GM12892 (cell line): ENCODE measurements around the gene SPEG.

Experiments used
- POLR2A ChIP-seq: IDR thresholded peaks from 2 replicates; pipeline ENCODE4 v1.6.1; 2011; ENCODE audit warnings: low read depth, low read length, control low read depth
- TAF1 ChIP-seq: IDR thresholded peaks from 2 replicates; pipeline ENCODE4 v1.6.1; 2011; ENCODE audit warnings: low read depth, mild to moderate bottlenecking, control low read depth, low read length, borderline replicate concordance

GRCh38 chr2:219486380-219486959, 51.8 kb downstream of the SPEG start:
- no peak for TF ChIP-seq POLR2A
- TF ChIP-seq TAF1, result no peak
